Measurements from ENCODE around the gene AGPAT4. TPM values are rescaled to one million over a fixed set of nuclear protein-coding genes. Genes with fewer than 3 reads are reported as not detected.

Gene AGPAT4
- total RNA-seq, 2 experiments from 2014 or later = 0.95 to 1.3 TPM

DNA sequence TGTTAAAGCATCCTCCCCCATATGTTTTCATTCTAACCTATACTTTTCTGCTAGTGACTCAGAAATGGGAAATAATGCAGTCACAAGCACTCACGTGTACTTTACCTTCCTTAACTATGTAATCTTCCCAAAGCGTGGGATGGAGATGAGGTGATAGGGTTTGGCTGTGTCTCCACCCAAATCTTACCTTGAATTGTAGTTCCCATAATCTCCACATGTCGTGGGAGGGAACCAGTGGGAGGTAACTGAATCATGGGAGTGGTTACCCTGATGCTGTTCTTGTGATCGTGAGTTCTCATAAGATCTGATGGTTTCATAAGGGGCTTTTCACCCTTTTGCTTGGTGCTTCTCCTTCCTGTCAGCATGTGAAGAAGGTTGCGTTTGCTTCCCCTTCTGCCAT lies 35.4 kb downstream of the AGPAT4 start:
- no peaks in the 10 kb centered on the region for H3K9me2 ChIP-seq (ENCODE audit: insufficient read depth, low read length)
- POLR2A ChIA-PET = no interaction called here
- no peaks in the 10 kb centered on the region for H3K79me2 ChIP-seq (ENCODE audit: insufficient read depth, low read depth, low read length)

DNA sequence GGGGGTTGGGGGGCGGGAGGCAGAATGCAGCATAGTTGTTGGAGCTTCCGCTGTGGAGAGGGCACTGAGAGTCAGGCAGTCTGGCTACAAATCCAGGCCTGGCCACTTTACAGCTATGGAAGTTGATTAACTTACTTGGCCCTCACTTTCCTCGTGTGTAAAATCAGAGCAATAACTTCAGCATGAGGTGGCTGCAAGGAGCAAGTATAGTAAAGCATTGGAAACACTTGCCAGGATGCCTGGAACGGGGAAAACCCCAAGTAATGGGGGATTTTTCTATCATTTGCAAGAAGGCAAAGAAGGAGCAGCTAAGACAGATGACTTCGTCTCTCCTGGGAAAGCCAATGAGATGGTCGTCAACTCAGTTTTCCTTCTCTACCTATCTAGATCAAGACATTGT lies 35.8 kb downstream of the AGPAT4 start:
- Histone ChIP-seq H3K4me1 (ENCODE audit: insufficient read depth, low read length, poor library complexity, severe bottlenecking) (no peaks in the 10 kb centered on the region), H2AFZ (ENCODE audit: low read length) (no peak overlapping the region), H3K9me3 (ENCODE audit: low read length) (no peaks in the 10 kb centered on the region), H4K20me1 (ENCODE audit: insufficient read depth, low read length) (no peaks in the 10 kb centered on the region), H3K9me2 (ENCODE audit: insufficient read depth, low read length) (no peaks in the 10 kb centered on the region), H3K4me3 (ENCODE audit: low read depth, low read length, poor library complexity, severe bottlenecking) (no peak overlapping the region), H3K79me2 (ENCODE audit: insufficient read depth, low read depth, low read length) (no peaks in the 10 kb centered on the region), H3K27ac (ENCODE audit: low read depth, low read length, poor library complexity, severe bottlenecking) (no peak overlapping the region), H3K36me3 (ENCODE audit: insufficient read depth, low read length) (no peaks in the 10 kb centered on the region), H3K4me2 (ENCODE audit: low read length) (no peak overlapping the region)
- CTCF ChIA-PET (ENCODE audit: unreplicated experiment) = no interaction called here
- POLR2A ChIA-PET = no interaction called here
- TF ChIP-seq, protein P1, sequence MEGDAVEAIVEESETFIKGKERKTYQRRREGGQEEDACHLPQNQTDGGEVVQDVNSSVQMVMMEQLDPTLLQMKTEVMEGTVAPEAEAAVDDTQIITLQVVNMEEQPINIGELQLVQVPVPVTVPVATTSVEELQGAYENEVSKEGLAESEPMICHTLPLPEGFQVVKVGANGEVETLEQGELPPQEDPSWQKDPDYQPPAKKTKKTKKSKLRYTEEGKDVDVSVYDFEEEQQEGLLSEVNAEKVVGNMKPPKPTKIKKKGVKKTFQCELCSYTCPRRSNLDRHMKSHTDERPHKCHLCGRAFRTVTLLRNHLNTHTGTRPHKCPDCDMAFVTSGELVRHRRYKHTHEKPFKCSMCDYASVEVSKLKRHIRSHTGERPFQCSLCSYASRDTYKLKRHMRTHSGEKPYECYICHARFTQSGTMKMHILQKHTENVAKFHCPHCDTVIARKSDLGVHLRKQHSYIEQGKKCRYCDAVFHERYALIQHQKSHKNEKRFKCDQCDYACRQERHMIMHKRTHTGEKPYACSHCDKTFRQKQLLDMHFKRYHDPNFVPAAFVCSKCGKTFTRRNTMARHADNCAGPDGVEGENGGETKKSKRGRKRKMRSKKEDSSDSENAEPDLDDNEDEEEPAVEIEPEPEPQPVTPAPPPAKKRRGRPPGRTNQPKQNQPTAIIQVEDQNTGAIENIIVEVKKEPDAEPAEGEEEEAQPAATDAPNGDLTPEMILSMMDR (conservative IDR thresholded peaks at IDR 0.05; ENCODE audit: low read length) = no peak
- TF ChIP-seq EZH2phosphoT487 (IDR thresholded peaks at IDR 0.05; ENCODE audit: borderline replicate concordance, low read depth, low read length) = no peak
- intact Hi-C loops (cut with micrococcal nuclease; ENCODE audit: unreplicated experiment) = no loop called here
- DNase-seq (ENCODE audit: low spot score) = no peak
- BruUV-seq (replicated peaks) = no TSS peak

More for the DNA sequence above, 35.4 kb downstream of the AGPAT4 start:
- CTCF ChIA-PET (ENCODE audit: unreplicated experiment) = no interaction called here
- Histone ChIP-seq H4K20me1 (ENCODE audit: insufficient read depth, low read length) (no peaks in the 10 kb centered on the region), H3K9me3 (ENCODE audit: low read length) (no peaks in the 10 kb centered on the region), H3K4me2 (ENCODE audit: low read length) (no peak overlapping the region), H3K4me1 (ENCODE audit: insufficient read depth, low read length, poor library complexity, severe bottlenecking) (no peaks in the 10 kb centered on the region), H3K4me3 (ENCODE audit: low read depth, low read length, poor library complexity, severe bottlenecking) (no peak overlapping the region), H2AFZ (ENCODE audit: low read length) (no peak overlapping the region), H3K27ac (ENCODE audit: low read depth, low read length, poor library complexity, severe bottlenecking) (no peak overlapping the region), H3K36me3 (ENCODE audit: insufficient read depth, low read length) (no peaks in the 10 kb centered on the region)
- intact Hi-C loops (cut with micrococcal nuclease; ENCODE audit: unreplicated experiment) = no loop called here
- no peak for DNase-seq (ENCODE audit: low spot score)
- no peak for TF ChIP-seq EZH2phosphoT487 (IDR thresholded peaks at IDR 0.05; ENCODE audit: borderline replicate concordance, low read depth, low read length)
- TF ChIP-seq, protein P1 (conservative IDR thresholded peaks at IDR 0.05; ENCODE audit: low read length) = no peak
- BruUV-seq (replicated peaks) = no TSS peak

GRCh38 chr6:161237176-161237575 lies 36.7 kb downstream of the AGPAT4 start:
- Histone ChIP-seq H2AFZ (ENCODE audit: low read length) (no peak overlapping the region), H3K9me3 (ENCODE audit: low read length) (no peaks in the 10 kb centered on the region), H4K20me1 (ENCODE audit: insufficient read depth, low read length) (no peaks in the 10 kb centered on the region), H3K4me1 (ENCODE audit: insufficient read depth, low read length, poor library complexity, severe bottlenecking) (no peaks in the 10 kb centered on the region), H3K36me3 (ENCODE audit: insufficient read depth, low read length) (no peaks in the 10 kb centered on the region), H3K4me3 (ENCODE audit: low read depth, low read length, poor library complexity, severe bottlenecking) (no peak overlapping the region), H3K79me2 (ENCODE audit: insufficient read depth, low read depth, low read length) (no peaks in the 10 kb centered on the region), H3K4me2 (ENCODE audit: low read length) (no peak overlapping the region), H3K27ac (ENCODE audit: low read depth, low read length, poor library complexity, severe bottlenecking) (no peak overlapping the region), H3K9me2 (ENCODE audit: insufficient read depth, low read length) (no peaks in the 10 kb centered on the region)
- CTCF ChIA-PET (ENCODE audit: unreplicated experiment) = no interaction called here
- intact Hi-C loops (cut with micrococcal nuclease; ENCODE audit: unreplicated experiment) = no loop called here
- DNase-seq (ENCODE audit: low spot score) = no peak
- BruUV-seq (replicated peaks) = no TSS peak
- POLR2A ChIA-PET = no interaction called here
- TF ChIP-seq, protein P1 (conservative IDR thresholded peaks at IDR 0.05; ENCODE audit: low read length) = no peak
- TF ChIP-seq EZH2phosphoT487 (IDR thresholded peaks at IDR 0.05; ENCODE audit: borderline replicate concordance, low read depth, low read length) = no peak
